GM19455 (cell line): ENCODE data around the gene ITPR3.
A peak's percentile ranks its signal among the peaks of the same experiment; 100 is the strongest.

ENCODE experiments used
- ATAC-seq: cut with Tn5 transposase; IDR thresholded peaks from one replicate; pipeline ENCODE4 v1.9.1; 2021; ENCODE audit not compliant: unreplicated experiment

The ITPR3 gene

DNA sequence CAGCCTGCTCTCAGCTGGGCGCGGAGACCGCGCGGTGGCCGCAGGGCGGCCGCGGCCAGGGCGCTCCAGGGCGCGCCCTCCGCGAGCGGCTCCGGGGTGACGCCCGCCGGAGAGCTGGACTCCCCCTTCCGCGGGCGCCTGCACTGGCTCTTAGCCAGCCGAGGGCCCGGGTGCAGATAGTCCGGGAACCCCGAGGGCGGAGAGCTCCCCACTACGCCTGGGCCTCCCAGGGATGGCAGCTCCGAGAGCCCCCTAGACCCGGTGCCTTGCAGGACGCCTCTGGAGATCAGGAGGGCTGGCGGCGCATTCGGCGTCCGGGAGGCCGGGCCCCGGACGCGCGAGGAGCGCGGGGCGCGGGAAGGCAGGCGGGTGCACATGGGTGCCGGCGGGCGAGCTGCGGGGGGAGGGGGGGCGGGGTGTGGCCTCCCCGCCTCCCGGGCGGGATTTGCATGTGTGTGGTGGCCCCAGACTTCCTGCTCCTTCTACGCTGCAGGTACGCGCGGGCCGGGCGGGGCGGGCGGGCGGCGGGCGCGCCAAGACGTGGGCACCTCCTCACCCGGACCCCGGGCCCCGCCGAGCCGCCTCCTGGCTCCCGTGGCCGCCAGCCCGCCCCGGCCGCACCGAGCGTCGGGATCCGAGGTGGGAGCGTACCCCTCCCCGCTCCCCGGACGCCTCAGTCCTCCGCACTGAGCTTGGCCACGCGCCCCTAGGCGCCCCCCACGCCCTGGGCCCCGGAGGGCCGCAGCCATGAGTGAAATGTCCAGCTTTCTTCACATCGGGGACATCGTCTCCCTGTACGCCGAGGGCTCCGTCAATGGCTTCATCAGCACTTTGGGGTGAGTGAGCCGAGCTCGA lies at the start of gene ITPR3:
ITPR3 (plus strand) TSS at position 467 of the 855 bp plus-strand sequence; CDS start at position 748, 281 bp downstream.
- ATAC-seq, result peak; percentile 63

DNA sequence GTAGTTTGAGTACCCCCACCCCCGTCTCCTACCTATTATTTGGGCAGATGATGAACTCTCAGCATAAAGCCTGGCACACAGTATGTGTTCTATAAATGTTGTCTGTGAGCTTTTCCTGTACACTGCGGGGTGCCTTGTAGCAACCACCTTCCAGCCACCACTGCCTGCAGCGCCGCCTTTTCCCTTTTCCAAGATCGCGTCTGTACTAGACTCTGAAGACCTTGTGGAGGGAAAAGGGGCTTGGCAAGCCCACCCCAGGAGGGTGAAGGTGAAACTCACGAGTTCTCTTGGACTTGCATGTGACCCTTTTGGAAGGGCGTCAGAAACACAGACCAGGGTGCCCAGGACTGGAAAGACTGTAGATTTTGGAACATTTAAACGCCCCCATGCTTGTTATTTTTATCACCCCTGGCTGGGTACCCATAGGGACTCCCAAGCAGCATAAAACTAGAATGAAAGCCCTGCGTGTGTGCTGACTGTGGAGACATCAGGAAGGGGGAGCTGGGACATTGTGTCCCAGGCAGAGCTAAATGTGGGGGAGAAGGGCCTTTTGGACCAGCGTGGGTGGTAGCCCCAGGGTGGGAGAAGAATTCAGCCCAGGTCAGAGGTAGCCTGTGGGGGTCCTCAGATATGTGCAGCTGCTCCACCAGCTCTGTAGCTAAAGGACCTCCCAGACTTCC lies 49.3 kb upstream of the ITPR3 start:
- ATAC-seq, result no peak

DNA sequence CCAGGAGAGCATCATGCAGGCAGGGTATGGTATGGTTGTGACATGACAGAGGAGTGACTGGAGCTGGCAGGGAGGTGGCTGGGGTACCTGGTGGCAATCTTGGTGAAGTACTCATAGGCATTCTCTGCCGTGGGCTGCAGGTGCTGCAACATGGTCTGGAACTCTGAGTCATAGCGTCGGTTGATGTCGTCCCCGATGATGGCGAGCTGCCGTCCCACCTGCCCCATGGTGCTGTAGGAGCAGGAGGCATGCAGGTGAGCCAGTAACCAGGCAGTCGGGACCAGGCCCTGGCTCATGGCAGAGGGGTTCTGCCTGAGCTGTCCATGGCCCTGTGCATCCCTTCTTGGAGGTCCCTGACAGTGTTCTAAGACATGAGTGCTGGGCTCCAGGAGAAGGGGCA lies 45.9 kb upstream of the ITPR3 start:
- ATAC-seq, result no peak

DNA sequence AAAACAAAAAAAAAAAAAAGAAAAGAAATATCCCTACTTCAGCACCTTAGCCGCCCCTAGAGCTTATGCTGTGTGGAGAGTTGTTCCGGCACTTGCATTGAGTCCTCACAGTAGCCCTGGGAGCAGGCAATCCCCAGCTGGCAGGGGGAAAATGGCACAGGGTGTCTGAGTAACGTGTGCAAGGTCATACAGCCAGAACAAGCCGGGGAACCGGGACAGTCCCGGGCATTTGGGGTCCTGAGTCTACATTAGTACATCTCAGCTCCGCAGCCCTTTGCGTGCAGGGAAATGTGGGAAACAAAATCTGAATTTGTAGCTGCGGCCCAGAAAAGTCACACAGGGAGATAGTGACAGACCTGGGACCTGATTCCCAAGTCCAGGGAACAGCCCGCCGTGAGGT lies 44.5 kb upstream of the ITPR3 start:
- ATAC-seq, result no peak

DNA sequence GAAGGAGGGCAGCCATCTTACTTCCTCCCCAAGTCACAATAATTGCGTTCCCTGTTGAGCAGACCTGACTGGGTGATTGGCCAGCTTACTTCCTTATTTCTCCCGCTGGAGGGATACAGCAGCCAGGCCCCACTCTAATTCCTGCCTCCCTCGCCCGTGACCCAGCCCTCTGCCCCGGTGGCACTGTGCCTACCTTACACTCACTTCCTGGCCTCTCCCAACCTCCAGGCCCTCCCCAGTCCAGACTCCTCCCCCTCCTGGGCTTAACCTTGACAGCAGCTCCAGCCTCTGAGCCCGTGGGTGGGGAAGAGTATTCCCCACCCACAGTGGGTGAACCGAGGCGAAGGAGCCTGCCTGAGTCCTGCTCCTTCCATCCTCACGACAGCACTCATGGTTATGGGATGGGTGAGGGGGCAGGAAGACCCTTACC lies 44.0 kb upstream of the ITPR3 start:
- no peak for ATAC-seq

DNA sequence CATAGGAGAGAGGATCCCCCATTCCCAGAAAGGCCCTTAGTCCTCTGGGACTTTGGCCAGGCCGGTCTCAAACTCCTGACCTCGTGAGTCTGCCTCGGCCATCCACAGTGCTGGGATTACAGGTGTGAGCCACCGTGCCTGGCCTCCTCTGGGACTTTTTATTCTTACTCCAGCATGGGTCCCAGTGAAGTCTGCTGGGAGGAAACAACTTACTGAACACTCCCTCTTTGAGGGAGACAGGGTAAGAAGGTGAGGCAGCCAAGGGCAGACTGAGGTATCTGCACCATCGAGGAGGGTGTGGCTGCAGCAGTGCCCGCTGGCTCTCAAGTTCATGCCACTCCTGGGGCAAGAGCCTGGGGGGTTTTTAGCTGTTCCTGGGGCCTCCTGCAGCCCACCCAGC lies 43.4 kb upstream of the ITPR3 start:
- ATAC-seq, result no peak

DNA sequence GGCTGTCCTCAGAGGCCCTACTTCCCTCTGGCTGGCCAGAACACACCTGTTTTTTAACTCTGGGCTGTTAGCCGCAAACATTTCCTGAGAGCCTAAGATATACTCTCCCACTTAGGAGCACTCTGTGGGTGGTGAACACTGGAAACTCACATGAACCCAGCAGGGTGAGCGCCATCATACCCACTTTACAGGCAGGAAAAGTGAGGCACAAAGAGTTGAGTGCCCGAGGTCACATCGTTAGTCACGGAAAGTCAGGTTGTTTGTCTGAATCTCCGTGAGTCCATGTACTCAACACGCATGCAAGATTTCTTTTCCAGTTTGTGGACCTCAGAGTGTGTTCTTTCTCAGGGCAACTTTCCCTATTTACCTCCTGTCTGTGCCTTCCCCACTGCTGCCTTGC lies 43.0 kb upstream of the ITPR3 start:
- no peak for ATAC-seq

DNA sequence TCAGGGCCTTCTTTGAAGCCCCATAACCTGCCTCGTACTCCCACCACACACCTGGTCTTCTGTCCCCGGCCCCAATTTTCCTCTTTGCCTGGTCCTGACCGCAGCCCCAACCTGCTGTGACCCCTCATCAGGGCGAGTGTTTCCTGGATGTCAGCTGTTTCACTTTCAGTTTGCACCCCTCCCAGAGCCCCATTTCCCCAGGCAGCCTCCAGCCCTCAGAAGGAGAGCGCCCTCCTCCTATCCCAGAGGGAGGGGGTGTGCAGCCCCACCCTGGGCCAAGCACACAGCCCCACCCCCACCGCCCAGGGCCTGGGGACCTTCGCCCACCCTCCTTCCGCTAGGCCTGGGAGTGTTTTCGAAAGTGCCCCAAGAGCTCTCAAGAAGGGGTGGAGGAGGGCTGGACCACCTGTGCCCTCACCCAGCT lies 42.5 kb upstream of the ITPR3 start:
- ATAC-seq, result no peak

DNA sequence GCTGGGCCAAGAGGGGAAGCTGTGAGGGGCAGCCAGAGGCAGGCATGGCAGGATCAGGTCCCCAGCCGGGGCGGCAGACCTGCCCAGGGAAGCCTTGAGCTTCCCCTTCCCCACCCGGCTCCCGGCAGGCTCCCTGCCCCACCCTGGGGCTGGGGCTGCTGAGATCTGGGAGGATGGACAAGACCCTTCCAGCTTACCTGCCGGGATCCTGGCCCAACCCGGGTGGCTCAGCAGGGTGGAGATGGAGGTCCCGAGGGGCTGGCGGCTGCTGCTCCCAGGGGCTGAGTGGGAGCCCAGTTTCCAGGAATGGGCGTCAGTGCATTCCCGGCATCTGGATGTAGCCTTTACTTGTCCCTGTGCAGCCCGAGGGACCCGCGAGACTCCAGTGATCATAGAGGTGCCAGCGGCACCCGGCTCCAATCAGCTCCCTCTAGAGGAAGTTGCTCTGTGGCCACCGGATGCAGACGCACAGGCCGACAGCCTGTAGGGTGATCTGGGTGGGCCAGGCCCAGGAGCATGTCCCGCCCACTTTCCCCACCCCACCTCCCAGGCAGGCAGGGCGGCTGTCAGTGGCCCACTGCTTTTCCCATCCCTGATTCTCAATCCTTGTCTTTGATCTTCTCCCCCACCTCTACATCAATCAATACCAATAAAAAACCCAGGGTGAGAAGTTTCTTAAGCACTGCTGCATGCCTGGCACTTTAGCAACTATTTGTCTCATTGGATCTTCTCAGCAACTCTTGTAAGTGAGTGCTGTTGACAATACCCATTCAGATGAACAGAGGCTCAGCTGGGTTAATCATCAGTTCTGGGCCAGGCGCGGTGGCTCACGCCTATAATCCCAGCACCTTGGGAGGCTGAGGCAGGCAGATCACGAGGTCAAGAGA lies 41.1 kb upstream of the ITPR3 start, which contains the start of gene BAK1:
BAK1 (minus strand) TSS at position 449 of the 887 bp plus-strand sequence. CDS start 2,672 bp downstream, outside the sequence.
- ATAC-seq, result peak; percentile 88

DNA sequence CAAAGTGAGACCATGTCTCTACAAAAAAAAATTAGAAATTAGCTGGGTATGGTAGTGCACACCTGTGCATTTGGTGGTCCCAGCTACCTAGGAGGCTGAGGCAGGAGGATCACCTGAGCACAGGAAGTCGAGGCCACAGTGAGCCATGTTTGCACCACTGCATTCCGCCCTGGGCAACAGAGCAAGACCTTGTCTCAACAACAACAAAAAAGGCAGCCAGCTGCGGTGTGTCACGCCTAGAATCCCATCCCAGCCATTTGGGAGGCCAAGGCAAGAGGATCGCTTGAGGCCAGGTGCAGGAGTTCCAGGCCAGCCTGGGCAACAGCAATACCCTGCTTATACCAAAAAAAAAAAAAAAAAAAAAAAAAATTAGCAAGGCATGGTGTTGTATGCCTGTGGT lies 39.9 kb upstream of the ITPR3 start:
- no peak for ATAC-seq

DNA sequence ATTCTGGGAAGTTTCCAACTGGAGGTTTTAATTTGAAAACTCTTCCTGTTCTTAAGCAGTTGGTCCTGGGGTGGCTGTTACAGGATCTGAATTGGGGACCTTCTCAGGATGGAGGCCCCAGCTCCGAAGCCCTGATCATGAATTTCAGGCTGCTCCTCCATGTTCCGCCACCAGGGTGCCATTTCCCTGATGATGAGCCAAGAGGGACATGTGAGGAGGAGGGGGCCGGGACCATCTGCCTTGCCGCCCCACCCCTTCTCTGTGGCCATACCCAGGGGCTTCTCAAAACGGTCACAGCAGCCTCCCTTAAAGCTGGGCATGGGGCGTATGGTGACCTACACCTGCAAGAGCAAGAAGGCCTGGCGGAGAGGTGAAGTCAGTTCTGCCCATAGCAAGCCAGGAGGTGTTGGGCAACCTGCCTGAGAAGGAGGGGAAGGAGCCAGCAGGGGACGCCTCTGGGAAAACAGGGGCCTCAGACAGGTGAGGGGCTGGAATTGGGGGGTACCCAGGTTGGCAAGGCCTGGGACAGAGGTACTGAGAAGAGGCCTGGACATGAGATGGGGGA lies 37.4 kb upstream of the ITPR3 start:
- ATAC-seq, result no peak

DNA sequence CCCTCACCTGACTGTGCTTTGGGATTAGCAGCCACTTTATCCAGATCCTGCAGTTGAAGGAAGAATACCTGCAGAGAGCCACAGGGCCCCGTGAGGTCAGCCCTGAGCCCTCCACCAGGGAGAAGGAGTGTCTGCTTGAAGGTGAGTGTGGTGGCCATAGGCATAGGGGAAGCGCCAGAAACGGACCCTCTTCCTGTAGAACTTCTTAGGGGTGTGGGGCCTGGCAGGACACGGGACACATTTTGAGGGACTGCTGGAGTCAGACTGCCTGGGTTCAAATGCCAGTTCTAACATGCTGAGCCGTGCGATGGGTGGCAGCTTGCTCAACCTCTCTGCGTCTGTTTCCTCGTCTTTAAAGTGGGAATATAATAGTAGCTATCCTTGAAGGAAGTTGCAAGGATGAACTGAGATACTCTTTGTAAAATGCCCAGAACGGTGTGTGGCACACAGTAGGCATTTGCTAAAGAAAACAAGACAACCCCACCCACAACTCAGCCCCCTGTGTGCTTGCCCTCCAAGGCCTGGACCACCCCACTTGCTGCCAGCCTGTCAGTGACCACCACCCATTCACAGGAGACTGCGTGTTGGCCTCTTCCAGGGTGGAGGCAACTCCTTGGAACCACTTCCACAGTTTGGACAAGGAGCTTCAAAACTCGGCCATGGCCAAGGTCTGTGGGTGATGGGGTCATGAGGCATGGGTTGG lies 36.3 kb upstream of the ITPR3 start:
- no peak for ATAC-seq

DNA sequence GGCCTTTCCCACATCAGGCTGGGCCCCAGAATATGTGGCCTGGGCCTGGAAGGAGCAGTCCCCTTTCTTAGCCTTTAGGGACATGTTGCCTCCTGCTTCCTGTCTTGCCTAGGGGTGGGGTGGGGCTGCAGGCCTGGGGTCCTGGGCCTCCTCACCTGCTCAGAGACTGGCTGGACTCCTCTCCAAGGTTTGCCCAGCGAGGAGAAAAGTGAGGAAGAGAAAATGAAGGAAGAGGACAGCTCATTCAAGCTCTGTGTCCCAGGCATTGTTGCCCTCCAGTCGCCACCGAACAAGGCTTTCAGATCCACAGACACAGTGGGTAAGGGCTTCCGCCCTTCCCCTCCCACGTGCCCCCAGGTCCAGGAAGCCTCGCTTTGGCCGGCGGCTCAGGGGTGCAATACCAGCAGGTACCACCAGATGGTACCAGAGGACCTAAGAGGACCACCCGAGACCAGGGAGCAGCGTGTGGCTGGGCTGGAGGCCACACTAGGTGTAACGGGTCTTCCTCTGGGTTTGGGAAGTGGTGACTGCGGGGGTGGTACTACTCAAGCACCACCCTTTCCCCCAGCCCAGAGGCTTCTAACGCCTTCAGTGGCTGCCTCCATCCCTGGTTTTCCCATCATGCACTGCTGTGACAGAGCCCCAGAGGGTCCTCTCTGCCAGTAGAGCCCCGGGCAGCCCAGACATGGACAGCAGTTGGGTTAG lies 35.6 kb upstream of the ITPR3 start:
- peak; percentile 66 for ATAC-seq

DNA sequence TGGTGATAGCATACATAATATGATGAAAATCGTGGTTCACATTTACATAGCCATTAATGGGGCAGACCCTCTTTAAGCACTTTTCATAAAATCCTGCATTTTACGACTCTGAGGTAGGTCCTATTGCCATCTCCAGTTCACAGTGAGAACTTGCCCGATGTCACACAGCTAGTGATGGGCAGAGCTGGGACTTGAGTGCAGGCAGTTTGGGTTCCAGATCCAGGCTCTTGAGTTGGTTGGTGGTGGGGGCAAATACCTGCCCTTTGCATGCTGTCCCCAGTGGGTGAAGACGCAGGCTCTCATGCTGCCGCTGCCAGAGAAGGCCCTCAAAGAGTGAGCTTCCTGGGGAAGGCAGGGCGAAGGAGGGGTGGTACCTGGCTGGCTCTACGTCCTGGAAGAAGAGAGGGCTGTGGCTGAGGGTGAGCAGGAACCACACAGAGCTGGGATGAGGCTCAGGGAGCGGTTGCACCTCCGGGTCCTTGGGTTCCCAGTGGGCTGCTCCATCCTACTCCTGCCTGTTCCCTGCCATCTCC lies 34.9 kb upstream of the ITPR3 start:
- ATAC-seq, result no peak

DNA sequence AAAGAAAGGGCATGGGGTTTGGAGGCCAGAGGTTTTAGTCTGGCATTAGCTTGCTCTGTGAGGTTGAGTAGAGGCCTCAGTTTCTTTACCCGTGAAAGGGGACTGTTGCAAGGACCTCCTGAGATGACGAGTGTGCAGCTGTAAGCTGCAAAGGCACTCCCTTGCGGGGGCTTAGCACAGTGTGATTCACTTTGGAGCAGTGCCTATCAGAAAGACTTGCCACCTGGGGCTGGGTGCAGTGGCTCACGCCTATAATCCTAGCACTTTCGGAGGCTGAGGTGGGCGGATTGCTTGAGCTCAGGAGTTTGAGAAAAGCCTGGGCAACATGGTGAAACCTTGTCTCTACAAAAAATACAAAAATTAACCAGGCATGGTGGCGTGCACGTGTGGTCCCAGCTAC lies 33.6 kb upstream of the ITPR3 start:
- no peak for ATAC-seq

DNA sequence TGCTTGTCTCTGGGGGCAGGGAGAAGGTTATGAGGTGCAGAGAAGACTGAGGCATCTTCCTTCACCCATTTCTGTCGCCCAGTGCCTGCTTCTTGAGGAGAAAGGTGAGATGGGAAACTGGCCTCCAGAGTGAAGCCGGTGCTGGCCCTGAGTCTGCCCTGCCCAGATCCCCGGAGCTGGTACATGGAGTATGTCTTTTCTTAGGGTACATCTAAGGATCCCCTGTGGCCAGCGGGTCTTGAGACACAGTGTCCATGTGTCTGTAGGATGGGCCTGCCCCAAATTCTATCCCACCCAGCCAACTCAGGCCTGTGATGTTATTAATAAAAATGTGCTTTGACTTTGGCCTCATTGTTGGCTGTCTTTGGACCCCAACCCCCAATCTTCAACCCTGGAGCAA lies 32.2 kb upstream of the ITPR3 start:
- ATAC-seq, result no peak

DNA sequence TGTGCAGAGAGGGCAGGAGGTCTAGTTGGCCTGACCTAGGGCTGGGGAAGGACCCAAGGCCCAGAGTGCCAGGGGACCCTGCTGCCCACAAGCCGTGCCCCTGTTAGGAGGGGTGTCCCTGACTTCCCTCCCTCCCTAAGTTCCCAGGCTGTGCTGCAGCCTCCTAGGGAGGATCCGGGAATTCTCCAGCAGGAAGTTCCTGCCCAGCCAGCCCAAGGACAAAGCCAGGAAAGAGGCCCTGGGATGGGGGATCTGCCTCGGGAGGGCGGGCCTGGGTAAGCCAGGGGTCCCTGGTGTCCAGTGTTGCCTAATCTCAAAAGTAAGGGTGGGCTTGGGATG lies 31.8 kb upstream of the ITPR3 start:
- ATAC-seq, result no peak

DNA sequence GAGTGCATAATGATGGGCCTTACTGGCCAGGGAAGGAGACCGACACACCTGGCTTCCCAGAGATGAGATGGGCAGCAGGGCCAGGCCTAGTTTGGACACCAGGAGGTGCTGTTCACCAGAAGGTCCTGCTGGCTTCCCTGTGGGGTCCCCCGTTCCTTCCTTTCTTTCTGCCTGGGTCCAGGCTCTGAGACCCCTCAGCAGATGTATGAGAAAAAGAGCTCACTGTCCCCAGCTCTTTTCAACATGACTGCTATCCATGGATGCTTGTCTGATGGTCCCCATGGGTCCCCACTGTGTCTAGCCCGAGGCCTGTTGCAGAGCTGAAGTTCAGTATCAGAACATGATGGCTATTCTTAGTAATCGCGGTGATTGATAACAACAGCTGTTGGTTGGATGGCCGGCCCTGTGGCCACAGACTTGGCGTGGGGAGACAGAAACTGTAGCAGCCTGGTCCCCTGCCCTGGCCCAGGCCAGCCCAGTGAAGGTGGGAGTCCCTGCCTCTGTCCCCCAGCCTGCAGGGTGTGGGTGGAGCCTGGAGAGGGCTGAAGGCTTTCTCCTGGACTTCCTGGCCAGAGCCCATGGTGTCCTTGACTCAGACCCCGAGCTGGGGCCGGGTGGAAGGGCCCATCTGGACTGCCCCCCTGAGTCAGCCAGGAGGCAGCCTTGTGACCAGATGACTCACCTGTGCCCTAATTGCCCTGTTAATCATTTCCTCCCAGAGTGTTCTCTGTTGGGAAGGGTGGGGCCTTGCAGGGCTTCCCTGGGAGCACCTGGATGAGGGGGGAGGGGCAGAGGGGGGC lies 31.2 kb upstream of the ITPR3 start:
- no peak for ATAC-seq
